Fibroblast of lung (primary cell): Measurements from ENCODE around the gene IL36B. TPM values are rescaled to one million over a fixed set of nuclear protein-coding genes. Genes with fewer than 3 reads are reported as not detected.

Source experiments
- DNase-seq, 2 donors: peaks; one replicate each; pipeline versions ENCODE4 v3.0.0 to v3.0.0-alpha.2; 2010; ENCODE audit warnings: low read depth in 2 of 2
- H2AFZ ChIP-seq: 2 replicates; pipeline ENCODE4 v1.5.1; 2012; ENCODE audit warnings: low read length, control low read depth, inconsistent platforms
- H3K27ac ChIP-seq: 2 replicates; pipeline ENCODE4 v1.5.1; 2011; ENCODE audit warnings: low read length, control low read depth; ENCODE audit not compliant: insufficient read depth
- H3K27me3 ChIP-seq: 2 replicates; pipeline ENCODE4 v1.5.1; 2011; ENCODE audit warnings: mild to moderate bottlenecking, low read length; ENCODE audit not compliant: control insufficient read depth, insufficient read depth
- H3K36me3 ChIP-seq: 2 replicates; pipeline ENCODE4 v1.5.1; 2011; ENCODE audit warnings: low read length; ENCODE audit not compliant: control insufficient read depth, insufficient read depth
- H3K4me1 ChIP-seq: 2 replicates; pipeline ENCODE4 v1.5.1; 2011; ENCODE audit warnings: low read length; ENCODE audit not compliant: control insufficient read depth, insufficient read depth; ENCODE audit errors: extremely low read depth
- H3K4me2 ChIP-seq: 2 replicates; pipeline ENCODE4 v1.5.1; 2011; ENCODE audit warnings: low read length, control low read depth; ENCODE audit not compliant: insufficient read depth; ENCODE audit errors: extremely low read depth
- H3K4me3 ChIP-seq, 4 experiments: fragments of 200-600 bp in 1 of 4; sonication (generic) in 1 of 4; replicated peaks in 1 of 4; 2 replicates each; pipeline ENCODE4 v1.5.1; 2011 to 2016; ENCODE audit warnings: low read length in 4 of 4, low read depth in 3 of 4, mild to moderate bottlenecking in 3 of 4, control low read depth in 2 of 4, inconsistent platforms in 1 of 4, mixed read lengths in 1 of 4; ENCODE audit not compliant: insufficient read depth in 1 of 4; ENCODE audit errors: control extremely low read depth in 1 of 4
- H3K79me2 ChIP-seq: 2 replicates; pipeline ENCODE4 v1.5.1; 2012; ENCODE audit warnings: mild to moderate bottlenecking, low read length, inconsistent platforms; ENCODE audit not compliant: control insufficient read depth, insufficient read depth
- H3K9ac ChIP-seq: 2 replicates; pipeline ENCODE4 v1.5.1; 2011; ENCODE audit warnings: mild to moderate bottlenecking, low read length, control low read depth; ENCODE audit not compliant: insufficient read depth
- H3K9me3 ChIP-seq: 2 replicates; pipeline ENCODE4 v1.5.1; 2012; ENCODE audit warnings: low read depth, low read length; ENCODE audit not compliant: control insufficient read depth, insufficient read depth
- H4K20me1 ChIP-seq: 2 replicates; pipeline ENCODE4 v1.5.1; 2011; ENCODE audit warnings: low read length; ENCODE audit not compliant: control insufficient read depth, insufficient read depth; ENCODE audit errors: extremely low read depth
- EZH2 ChIP-seq: IDR thresholded peaks from 2 replicates; pipeline ENCODE4 v1.5.1; 2012; ENCODE audit warnings: low read length, control low read depth, mild to moderate bottlenecking; ENCODE audit errors: missing control alignments
- polyA plus RNA-seq, 2 donors: library from polyadenylated mRNA; depleted of rRNA in 1 of 2; stranded (reverse) in 1 of 2; unstranded in 1 of 2; fragments of >200 nt; gene quantifications; 2 replicates each; pipeline ENCODE4 v1.2.1, GENCODE V29; 2011 to 2012; ENCODE audit warnings: missing spikeins in 1 of 2
- total RNA-seq: library from RNA; depleted of rRNA; stranded (reverse); fragments of >200 nt; gene quantifications from 2 replicates; pipeline ENCODE4 v1.2.1, GENCODE V29; 2014
- TF ChIP-seq, protein P1 (sequence below), 2 donors: IDR thresholded peaks in 1 of 2; conservative IDR thresholded peaks in 1 of 2; 1 replicate in 1 of 2; 2 replicates in 1 of 2; pipeline ENCODE4 v1.5.1; 2011 to 2012; ENCODE audit warnings: low read length in 2 of 2, control low read depth in 1 of 2, inconsistent platforms in 1 of 2, low read depth in 1 of 2, mild to moderate bottlenecking in 1 of 2

IL36B gene
- total and polyA plus RNA-seq, 2 donors (not counting 1 experiment from before 2014, with no cell fraction given), result not detected

DNA sequence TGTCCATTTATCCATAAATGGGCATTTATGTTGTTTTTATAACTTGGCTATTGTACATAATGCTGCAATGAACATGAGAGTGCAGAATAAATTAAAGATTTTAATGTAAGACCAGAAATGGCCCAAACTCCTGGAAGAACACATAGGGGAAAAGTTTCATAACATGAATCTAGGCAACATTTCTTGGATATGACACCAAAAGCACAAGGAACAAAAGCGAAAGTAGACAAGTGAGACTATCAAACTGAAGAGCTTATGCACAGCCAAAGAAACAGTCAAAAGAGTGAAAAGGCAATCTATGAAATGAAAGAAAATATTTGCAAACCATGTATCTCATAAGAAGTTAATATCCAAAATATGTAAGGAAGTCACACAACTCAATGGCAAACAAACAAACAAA is 41.6 kb downstream of the IL36B start:
- H3K36me3 ChIP-seq, result no peaks in the 10 kb centered on the region
- no peak overlapping the region for H3K9ac ChIP-seq
- H3K9me3 ChIP-seq, result no peaks in the 10 kb centered on the region
- TF ChIP-seq, protein P1, sequence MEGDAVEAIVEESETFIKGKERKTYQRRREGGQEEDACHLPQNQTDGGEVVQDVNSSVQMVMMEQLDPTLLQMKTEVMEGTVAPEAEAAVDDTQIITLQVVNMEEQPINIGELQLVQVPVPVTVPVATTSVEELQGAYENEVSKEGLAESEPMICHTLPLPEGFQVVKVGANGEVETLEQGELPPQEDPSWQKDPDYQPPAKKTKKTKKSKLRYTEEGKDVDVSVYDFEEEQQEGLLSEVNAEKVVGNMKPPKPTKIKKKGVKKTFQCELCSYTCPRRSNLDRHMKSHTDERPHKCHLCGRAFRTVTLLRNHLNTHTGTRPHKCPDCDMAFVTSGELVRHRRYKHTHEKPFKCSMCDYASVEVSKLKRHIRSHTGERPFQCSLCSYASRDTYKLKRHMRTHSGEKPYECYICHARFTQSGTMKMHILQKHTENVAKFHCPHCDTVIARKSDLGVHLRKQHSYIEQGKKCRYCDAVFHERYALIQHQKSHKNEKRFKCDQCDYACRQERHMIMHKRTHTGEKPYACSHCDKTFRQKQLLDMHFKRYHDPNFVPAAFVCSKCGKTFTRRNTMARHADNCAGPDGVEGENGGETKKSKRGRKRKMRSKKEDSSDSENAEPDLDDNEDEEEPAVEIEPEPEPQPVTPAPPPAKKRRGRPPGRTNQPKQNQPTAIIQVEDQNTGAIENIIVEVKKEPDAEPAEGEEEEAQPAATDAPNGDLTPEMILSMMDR (conservative IDR thresholded peaks at IDR 0.05 in 1 of 2, IDR thresholded peaks at IDR 0.05 in 1 of 2; ENCODE audit: low read depth in 1 of 2, low read length in 2 of 2), result no peak
- TF ChIP-seq EZH2, result no peak
- no peak overlapping the region for H3K4me2 ChIP-seq
- no peak for DNase-seq
- no peak overlapping the region for H3K27ac ChIP-seq
- H3K27me3 ChIP-seq, result peaks cover 2% of the 10 kb centered on the region
- H3K4me1 ChIP-seq, result no peaks in the 10 kb centered on the region
- H3K79me2 ChIP-seq, result no peaks in the 10 kb centered on the region
- no peak overlapping the region for H3K4me3 ChIP-seq
- no peaks in the 10 kb centered on the region for H4K20me1 ChIP-seq
- H2AFZ ChIP-seq, result no peak overlapping the region

DNA sequence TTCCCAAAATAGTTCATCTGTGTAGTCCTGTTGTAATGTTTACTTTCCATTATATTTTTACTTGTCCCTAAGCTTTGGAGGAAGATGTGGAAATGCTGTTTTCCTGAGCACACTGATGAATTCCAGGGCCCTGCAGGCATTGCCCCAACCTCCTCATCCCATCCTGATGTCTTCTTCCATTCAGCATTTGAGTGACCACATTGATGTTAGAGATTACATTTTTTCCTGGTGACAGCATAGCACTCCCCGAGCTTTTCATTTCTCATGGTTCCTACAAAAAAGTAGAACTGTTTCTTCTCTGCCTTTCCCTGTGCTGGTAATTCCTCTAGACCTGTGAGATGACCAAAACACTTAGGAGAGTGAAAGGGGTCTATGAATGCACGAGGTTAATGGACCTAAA is 42.6 kb downstream of the IL36B start:
- no peaks in the 10 kb centered on the region for H3K9me3 ChIP-seq
- H3K36me3 ChIP-seq, result no peaks in the 10 kb centered on the region
- H4K20me1 ChIP-seq, result no peaks in the 10 kb centered on the region
- no peak for TF ChIP-seq EZH2
- TF ChIP-seq, protein P1 (conservative IDR thresholded peaks at IDR 0.05 in 1 of 2, IDR thresholded peaks at IDR 0.05 in 1 of 2; ENCODE audit: low read depth in 1 of 2, low read length in 2 of 2), result no peak
- DNase-seq, result peak in 1 of 2 donors; percentile 24
- no peak overlapping the region for H3K27ac ChIP-seq
- H3K4me1 ChIP-seq, result no peaks in the 10 kb centered on the region
- H3K4me3 ChIP-seq, result no peak overlapping the region
- H3K4me2 ChIP-seq, result no peak overlapping the region
- H2AFZ ChIP-seq, result no peak overlapping the region
- H3K27me3 ChIP-seq, result peaks cover 2% of the 10 kb centered on the region
- no peaks in the 10 kb centered on the region for H3K79me2 ChIP-seq
- H3K9ac ChIP-seq, result no peak overlapping the region

DNA sequence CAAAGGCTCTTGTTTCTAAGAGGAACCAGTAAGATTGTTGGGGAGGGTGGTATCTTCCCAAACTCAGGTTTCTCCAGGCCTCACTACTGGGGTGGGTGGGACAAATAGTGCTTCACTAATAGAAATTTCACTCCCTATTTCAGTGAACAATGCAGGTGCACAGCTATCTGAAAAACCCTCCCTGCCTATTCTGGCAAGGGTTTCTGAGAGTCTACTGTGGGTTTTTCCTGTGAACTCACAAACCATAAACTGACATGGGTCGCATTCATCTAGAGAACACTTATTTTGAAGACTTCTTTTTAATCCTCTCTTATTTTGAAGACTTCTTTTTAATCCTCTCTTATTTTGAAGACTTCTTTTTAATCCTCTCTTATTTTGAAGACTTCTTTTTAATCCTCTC is 43.0 kb downstream of the IL36B start:
- Histone ChIP-seq H3K4me3 (no peak overlapping the region), H3K27ac (no peak overlapping the region), H3K79me2 (no peaks in the 10 kb centered on the region), H3K27me3 (peaks cover 2% of the 10 kb centered on the region), H3K9ac (no peak overlapping the region), H2AFZ (no peak overlapping the region), H3K36me3 (no peaks in the 10 kb centered on the region), H3K4me2 (no peak overlapping the region), H4K20me1 (no peaks in the 10 kb centered on the region), H3K4me1 (no peaks in the 10 kb centered on the region), H3K9me3 (no peaks in the 10 kb centered on the region)
- TF ChIP-seq, protein P1 (conservative IDR thresholded peaks at IDR 0.05 in 1 of 2, IDR thresholded peaks at IDR 0.05 in 1 of 2; ENCODE audit: low read depth in 1 of 2, low read length in 2 of 2), result no peak
- TF ChIP-seq EZH2, result no peak
- DNase-seq, result no peak
